ENCODE results near the gene EIF4EBP2.

The EIF4EBP2 gene

GRCh38 chr10:70379581-70380176 lies 24.3 kb upstream of the EIF4EBP2 start:
- peak; percentile 60 for DNase-seq

GRCh38 chr10:70380350-70381135 lies 23.4 kb upstream of the EIF4EBP2 start:
- no peak for DNase-seq

- DNase-seq: peak; percentile 59
These were observed 22.2 kb upstream of the EIF4EBP2 start for GRCh38 chr10:70381471-70382421.

- no peak for DNase-seq
These were observed 12.3 kb upstream of the EIF4EBP2 start for GRCh38 chr10:70391654-70392053.

- no peak for DNase-seq
These were observed 7.8 kb upstream of the EIF4EBP2 start for GRCh38 chr10:70396140-70396539.

- no peak for DNase-seq
These were observed 4.8 kb upstream of the EIF4EBP2 start for GRCh38 chr10:70399177-70399576.

GRCh38 chr10:70403483-70404035 lies 386 bp upstream of the EIF4EBP2 start:
- peak; percentile 21 for DNase-seq

- DNase-seq: peak; percentile 44
These were observed 767 bp downstream of the EIF4EBP2 start for GRCh38 chr10:70404787-70405036.

- DNase-seq: peak; percentile 93
These were observed 1.3 kb downstream of the EIF4EBP2 start for GRCh38 chr10:70405037-70405824.

GRCh38 chr10:70409772-70410171 lies 5.8 kb downstream of the EIF4EBP2 start:
- DNase-seq: no peak

GRCh38 chr10:70410608-70411007 lies 6.7 kb downstream of the EIF4EBP2 start:
- DNase-seq: no peak

GRCh38 chr10:70412356-70412755 lies 8.4 kb downstream of the EIF4EBP2 start:
- DNase-seq: no peak

GRCh38 chr10:70417568-70417967 lies 13.6 kb downstream of the EIF4EBP2 start:
- no peak for DNase-seq

GRCh38 chr10:70418229-70418628 lies 14.3 kb downstream of the EIF4EBP2 start:
- DNase-seq: no peak

- no peak for DNase-seq
These were observed 14.8 kb downstream of the EIF4EBP2 start for GRCh38 chr10:70418713-70419112.

- no peak for DNase-seq
These were observed 20.4 kb downstream of the EIF4EBP2 start for GRCh38 chr10:70424320-70424719.

- no peak for DNase-seq
These were observed 21.2 kb downstream of the EIF4EBP2 start for GRCh38 chr10:70425096-70425495.

GRCh38 chr10:70426823-70427222 lies 22.9 kb downstream of the EIF4EBP2 start:
- no peak for DNase-seq

- peak; percentile 16 for DNase-seq
These were observed 26.8 kb downstream of the EIF4EBP2 start for GRCh38 chr10:70430493-70431445.

GRCh38 chr10:70432101-70432500 lies 28.2 kb downstream of the EIF4EBP2 start:
- no peak for DNase-seq

GRCh38 chr10:70432561-70433263 lies 28.8 kb downstream of the EIF4EBP2 start:
- no peak for DNase-seq
